G401.6 (cell line): ENCODE measurements around the gene FOXO6.
"Not testable (repeated sequence)": the region's sequence is repeated elsewhere in the genome, so short reads cannot be mapped to it uniquely, and the experiment has no call there.

Experiments used
- FAIRE-seq: peaks from 2 replicates; lab custom pipeline; 2012; peaks lifted over from hg19 to GRCh38; lab: Jason Lieb, UNC

Gene FOXO6

DNA sequence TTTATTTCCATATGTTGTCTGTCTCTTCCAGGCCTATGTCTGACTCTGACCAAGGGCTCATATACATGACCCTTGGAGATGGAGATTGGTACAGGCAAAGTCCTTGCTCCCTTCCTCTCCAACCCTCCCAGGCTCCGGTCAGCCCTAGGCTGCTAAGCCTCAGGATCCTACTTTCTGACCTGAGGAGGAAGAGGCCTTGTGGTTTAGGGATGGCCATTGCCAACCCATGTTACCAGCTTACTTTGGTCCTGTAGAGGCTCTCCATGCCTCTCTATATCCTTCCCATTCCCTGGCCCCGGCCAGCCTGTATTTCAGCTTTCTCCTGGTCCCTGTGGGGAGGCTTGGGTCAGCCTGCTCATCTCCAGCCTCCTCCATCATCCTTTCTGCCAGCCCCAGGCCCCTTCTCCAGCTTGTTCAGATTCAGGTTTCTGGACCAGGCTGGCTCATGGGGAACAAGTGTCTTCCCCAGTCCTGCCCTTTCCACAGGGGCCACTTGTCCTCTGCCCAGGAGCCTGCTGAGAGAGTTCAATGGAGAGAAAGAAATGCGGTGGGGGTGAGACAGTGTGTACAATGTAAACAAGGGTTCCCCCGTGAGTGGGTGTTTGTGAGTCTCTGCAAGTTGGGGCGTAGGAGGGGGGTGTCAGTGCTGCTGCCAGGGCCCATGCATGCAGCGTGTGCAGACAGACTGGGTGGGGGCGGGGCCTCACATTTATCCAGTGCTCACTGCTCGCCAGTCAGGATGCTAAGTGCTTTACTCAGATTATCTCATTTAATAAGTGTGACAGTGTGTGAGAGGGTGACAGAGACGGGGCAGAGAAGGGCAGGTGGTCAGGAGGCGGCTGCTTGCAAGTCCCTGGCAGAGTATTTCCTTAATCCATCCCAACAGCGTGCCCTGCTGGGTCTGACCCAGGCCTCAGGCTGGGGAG, 31.3 kb upstream of the FOXO6 start:
- FAIRE-seq: no peak

DNA sequence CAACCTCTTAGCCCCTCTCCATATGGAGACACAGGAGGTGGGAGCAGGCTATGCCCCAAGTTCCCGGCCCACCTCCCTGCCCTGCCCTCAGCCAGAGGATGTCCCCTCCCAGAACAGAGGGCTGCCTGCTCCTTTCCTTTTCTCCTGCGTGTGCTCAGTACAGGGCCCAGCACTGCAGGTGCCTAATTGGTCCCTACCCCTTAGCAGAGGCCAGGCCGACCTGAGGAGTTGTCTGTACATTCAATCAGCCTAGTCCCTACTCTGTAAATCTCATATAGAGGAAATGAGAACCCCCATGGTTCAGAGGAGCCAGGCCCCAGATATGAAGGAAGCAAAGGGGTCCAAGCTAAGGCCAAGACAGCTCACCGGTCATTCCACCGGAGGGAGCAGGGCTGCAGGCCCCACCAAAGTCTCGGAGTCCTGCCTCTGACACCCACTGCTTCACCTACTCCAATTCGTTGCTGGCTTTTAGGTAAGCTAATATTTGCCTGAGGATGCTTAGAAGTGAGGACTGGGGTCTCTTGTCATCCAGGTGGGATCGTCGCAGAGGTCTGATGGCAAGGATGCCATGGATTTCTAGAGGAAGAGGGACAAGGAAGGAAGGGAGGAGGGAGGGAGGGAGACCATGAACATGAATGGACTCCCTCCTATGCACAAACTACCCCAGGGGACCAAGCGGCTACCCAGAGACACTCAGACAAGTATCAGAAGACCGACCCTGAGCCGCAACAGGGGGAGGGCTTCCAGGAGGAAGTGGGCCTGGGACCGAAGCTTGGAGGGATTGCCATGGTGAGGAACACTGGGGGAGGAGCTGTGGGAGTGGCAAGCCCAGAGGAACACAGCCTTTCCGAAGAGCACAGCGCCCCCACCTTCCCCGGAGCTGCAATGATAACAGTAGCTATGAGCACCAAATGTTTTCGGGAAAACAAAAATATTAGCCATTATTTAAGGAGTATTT, 30.4 kb upstream of the FOXO6 start:
- FAIRE-seq: no peak

DNA sequence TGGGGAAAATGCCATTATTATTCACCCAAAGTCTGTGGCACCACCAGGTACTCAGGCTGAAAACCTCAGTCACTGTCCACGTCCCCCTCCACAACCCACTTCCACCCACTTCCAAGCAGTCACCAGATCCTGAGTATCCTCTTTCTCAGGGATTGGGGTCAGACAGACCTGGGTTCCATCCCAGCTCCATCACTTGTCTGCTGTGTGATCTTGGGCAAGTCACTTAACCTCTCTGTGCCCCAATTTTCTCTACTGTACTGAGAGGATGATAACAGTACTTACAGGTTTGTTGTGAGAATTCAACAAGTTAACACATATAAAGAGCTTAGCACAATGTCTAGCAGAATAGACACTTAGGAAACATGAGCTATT, 29.7 kb upstream of the FOXO6 start:
- no peak for FAIRE-seq

DNA sequence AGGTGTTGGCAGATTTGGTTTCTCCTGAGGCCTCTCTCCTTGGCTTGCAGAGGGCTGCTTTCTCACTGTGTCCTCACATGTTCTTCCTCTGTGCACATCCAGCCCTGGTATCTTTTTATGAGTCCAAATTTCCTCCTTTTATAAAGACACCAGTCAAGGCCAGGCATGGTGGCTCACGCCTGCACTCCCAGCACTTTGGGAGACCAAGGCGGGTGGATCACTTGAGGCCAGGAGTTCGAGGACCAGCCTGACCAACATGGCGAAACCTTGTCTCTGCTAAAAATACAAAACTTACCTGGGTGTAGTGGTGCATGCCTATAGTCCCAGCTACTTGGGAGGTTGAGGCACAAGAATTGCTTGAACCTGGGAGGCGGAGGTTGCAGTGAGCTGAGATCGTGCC, 29.1 kb upstream of the FOXO6 start:
- FAIRE-seq: not testable (repeated sequence)

DNA sequence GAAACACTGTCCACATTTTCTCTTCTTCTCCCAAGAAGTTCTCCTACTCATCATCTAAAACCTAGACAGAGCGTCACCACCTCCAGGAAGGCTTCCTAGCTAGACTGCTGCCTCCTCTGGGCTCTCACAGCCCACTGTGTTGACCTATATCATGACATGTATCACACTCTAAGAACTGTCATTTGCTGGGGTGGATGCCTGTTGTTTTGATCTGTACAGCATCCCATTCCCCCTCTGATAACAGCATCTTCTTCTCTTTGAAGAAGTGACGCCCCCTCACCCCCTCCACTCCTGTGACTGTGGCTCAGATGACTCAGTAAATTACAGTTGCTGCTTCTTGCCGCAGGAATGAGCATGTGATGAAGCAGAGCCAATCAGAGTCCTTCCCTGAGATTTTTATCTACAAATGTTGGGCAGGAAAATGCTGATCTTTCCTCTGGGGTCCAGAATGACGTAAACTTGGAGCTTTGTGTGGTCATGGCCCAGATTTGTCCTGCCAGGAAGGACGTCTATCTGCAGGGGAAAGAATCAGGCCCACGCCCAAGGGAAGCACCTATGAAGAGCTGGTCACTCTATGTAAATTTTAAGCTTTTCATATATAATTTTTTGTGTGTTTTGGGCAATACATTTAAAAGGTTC, 28.0 kb upstream of the FOXO6 start:
- FAIRE-seq: no peak

DNA sequence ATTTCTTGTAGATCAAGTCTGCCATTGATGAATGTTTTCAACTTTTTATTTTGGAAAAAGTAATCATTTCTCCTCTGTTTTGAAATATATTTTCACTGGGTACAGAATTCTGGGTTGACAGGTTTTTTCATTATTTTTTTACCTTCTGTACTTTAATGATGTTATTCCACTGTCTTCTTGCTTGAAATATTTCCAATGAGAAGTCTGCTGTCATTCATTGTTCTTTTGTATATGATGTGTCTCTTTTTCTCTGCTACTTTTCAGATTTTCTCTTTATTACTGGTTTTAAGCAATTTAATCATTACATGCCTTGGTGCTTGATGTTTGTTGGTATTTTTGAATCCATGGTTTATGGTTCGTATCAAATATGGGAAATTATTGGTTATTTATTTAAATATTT, 22.4 kb upstream of the FOXO6 start:
- peak; percentile 79 for FAIRE-seq

DNA sequence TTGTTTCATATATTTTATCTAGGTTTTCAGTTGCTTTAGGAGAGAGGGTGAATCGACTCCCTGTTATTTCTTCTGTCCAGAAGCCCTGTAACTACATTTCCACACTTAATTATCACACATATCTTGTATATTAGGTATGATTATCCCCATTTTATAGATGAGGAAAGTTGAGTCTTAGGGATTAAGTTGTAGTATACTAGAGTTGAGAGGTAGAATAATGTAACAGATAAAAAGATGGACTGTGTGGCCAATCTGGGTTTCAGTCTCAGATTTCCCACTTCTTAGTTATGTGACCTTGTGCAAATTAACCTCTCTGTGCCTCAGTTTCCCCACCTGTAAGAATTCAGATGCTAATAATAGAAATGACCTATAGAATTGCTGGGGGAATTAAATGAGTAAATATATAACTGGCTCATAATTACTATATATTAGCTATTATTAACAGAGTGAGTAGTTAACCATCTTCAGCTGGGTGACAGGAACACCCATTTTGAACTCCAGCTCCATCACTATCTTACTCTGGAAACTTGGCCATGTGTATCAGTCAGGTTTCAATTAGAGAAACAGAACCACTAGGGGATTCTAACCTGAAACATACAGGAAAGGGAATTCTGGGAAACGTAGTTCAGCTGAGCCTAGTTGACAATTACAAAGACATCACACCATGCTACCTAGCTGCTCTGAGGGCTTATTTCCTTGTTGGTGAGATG, 20.4 kb upstream of the FOXO6 start:
- FAIRE-seq: no peak

DNA sequence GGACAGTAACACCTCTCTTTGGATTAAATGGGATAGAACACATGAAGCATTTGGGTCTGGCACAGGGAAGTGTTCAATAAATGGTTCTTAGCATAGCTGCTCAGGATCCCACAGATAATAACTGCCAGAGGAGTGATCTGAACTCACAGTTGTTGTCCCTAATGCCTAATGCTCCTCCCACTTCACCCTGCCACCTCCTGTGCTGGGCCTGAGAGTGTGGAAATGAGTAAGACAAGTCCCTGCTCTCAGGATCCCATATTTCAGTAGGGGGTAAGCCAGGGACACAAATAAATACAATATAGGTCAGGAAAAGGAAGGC, 19.9 kb upstream of the FOXO6 start:
- FAIRE-seq: no peak

DNA sequence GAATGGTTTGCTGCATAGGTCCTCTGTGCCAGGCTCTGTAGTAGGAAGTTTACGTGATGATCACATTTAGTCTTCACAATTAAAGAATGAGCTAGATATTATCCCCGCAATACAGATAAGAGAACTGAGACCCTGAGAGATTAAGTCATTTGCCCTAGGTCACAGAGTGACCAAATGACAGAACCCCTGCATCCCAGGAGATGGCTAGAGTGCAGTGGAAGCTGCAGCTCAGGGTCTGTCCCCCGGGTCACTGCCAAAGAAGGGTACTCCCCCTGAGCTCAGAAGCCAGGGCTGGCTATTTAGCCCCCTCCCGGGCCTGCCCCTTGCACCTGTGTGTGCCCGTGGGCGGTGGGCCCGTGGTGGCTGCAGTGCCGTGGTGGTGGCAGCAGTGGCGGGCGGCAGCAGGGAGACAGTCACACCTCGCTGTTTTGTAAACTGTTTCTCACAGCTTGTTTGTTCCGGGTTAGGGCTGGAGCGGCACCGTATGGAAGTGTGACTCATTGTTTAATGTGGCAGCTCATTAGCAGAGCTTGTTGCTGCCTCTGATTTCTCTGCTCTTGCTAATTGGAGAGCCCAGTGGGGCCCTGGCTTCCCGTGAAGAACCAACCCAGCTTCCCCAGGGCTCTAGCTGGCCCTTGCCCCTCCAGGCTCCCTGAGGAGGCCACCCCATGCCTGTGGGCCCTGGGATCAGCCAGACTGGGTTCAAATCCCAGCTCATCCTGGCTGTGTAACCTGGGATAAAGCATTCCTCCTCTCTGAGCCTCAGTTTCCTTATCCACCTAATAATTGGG, 19.3 kb upstream of the FOXO6 start:
- FAIRE-seq: no peak

DNA sequence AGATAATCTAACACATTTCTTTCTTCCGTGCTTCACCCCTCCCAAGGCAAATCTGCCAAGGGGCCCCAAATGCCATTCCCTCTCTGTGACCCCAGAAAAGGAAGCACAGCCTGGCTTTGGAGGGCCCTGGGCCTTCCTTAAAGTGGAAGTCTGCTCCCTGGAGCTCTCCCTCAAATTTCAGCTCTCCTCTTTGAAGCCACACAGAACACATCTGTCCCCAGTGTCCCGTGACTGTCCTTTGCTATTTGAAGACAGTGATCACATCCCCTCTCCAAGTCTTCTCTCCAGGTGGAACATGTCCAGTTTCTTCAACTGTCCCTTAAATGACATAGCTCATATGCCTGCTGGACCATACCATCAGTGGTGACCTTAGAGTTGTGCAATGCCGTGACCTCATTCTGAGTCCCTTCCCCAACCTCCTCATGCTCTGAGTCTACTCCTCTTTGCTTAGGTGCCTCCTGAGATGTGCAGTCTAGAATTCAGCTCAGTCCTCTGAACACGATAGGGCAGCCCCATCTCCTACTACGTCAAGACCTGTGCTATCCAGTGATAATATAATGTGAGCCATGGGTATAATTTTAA, 18.4 kb upstream of the FOXO6 start:
- FAIRE-seq: no peak

DNA sequence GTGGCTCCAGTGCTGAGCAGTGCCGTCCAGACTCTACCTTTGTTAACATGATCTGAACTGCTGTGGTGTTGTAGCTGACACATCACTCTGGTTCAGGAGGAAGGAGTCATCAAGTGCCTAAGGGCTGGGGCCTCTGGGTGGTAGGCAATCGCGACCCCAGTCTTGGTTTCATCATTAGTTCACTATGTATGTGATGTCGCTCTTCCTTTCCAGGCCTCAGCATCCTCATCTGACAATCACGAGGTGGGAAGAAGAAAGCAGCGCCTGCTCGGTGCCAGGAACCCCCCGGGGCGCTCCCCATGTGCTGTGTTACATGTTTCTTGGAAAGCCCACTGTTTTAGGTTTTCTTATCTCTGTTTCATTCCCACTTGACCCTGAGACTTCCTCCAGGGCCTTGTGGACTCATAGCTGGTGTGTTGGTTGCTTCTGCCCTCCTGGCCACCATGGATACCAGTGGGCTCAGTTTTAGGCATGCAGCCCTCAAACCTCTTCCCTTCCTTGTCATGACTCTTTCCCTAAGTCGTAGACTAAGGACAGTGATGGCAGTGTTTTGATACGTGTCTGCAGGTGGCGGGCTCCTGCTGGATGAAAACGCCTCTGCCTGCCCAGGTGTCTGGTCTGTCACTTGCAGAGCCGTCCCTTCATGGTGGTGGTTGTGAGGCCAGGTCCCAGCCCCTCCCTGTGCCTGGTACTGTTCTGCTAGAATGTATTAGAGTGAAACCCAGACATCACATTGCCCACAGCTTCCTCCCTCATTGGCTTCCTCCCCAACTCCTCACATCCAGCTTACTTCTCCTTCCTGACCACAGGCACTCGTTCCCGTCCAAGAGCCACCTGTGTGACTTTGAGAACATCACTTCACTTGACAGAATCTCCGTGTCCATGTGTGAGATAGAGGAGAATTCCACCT, 17.2 kb upstream of the FOXO6 start:
- no peak for FAIRE-seq

DNA sequence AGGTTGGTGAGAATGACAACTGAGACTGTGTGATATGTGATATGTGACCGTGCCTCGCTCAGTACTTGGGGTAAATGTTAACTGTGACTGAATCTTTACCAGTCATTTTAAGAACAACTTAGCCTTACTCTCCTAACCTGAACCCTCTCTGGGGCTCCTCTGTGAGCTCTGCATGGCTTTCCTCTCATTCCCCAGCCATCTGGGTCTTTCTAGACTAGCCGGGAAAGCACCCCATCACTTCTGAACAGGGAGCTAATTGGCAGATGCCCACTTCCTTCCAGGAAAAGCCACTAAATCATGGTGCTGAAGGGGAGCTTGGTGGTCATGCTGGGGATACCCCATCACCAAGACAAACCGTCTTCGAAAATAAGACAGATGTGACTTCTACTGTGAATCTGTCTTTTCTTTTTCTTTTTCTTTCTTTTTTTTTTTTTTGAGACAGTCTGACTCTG, 16.5 kb upstream of the FOXO6 start:
- no peak for FAIRE-seq

DNA sequence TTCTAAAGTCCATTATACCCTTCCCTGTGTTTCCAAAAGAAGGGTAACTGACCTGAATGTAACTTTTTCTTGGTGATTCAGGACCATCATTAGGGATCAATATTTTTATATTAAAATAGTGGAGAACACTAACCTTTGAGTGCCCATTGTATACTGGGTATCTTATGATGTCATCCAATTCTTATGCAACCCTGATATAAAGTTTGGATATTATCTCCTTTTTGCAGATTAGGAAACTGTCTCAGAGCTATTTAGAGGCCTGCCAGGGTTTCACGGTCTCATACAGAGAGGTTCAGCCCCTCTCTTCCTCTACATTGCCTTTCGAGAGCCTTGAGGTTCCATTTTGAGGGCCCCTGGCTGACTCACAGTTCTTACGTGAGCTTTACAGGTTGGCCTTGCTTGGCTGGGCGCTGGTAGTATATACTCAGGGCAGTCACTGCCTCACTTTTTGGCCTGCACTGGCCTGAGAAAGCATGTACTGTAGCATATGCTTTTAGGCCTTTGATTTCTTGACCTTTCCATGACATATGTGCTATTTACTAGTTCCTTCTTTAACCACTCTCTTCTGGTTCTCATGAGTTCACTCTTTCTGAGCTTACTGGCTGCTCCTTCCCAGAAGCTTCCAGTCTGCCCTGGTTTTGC, 15.7 kb upstream of the FOXO6 start:
- FAIRE-seq: no peak

DNA sequence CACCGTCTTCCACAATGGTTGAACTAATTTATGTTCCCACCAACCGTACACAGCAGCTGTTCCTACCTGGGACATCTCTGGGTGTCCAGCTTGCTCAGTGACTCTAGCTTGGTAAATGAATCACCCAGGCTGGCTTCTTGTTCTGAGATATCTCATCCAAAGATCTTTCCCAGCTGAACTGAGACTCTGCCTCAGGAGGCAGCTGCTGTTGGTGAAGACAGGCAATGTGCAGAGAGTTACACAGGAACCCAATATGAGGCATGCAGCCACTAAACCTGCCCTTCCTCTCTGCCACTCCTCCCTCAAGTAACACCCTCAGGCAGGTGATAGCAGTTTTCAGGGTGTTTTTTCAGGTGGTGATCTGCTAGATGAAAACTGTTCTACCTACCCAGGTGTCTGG, 14.0 kb upstream of the FOXO6 start:
- FAIRE-seq: no peak

DNA sequence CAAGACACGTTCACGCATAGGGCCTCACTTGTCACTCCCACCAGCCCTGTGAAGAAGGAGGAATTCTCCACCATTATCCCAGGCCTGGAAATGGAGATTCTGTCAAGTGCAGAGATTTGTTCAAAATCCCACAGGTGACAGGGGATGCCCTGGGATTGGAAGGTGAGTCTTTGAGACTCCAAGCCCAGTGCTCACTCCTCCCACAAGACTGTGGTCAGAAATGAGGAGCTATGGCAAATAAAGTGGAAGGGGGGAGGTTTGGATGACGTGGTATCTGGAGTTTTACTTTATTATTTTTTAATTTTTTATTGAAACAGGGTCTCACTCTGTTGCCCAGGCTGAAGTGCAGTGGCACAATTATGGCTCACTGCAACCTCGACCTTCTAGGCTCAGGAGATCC, 12.8 kb upstream of the FOXO6 start:
- no peak for FAIRE-seq

DNA sequence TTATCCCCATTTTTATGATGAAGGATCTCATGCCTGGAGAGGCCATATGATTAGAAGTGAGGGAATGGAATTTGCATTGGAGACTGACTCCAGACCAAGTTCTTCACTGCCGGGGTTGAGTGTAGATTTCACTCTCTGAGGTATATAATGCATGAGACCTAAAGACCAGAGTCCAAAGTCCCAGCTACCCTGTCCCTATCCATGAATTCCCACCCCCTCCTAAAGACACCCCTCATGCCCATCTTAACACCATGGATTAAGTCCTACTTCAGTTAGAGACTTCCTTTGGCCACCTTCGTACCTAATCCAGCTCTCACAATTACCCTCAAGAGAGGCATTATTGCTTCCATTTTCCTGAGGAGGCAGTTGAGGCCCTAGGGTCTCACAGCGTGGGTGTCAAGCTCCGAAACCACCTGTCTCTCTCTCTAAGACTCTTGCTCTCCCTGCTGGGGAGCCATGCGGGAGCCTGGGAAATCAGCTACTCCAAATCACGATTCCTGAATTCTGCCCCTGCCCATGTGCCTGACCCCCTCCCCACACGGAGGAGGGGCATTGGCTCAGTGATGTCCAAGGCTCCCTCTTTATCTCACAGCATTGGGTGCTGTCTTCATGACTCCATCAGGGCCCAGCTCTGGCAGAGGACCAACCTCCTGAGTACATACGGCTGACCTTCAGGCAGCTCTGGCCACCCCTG, 11.7 kb upstream of the FOXO6 start:
- FAIRE-seq: no peak

DNA sequence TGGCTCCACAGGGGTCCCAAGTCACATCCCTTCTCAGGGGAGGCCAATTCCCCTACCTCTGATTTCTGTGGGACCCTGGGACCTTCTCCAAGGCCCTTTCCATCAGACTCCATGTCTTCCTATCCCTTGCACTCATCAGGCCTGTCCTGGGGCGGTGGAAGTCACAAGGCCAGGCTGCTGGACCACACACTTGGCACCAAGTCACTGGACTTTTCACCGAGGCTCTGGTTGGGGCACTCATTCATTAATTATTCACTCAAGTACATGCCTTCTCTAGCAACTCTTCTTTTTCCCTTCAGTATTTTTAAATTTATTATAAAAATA, 11.2 kb upstream of the FOXO6 start:
- FAIRE-seq: no peak

DNA sequence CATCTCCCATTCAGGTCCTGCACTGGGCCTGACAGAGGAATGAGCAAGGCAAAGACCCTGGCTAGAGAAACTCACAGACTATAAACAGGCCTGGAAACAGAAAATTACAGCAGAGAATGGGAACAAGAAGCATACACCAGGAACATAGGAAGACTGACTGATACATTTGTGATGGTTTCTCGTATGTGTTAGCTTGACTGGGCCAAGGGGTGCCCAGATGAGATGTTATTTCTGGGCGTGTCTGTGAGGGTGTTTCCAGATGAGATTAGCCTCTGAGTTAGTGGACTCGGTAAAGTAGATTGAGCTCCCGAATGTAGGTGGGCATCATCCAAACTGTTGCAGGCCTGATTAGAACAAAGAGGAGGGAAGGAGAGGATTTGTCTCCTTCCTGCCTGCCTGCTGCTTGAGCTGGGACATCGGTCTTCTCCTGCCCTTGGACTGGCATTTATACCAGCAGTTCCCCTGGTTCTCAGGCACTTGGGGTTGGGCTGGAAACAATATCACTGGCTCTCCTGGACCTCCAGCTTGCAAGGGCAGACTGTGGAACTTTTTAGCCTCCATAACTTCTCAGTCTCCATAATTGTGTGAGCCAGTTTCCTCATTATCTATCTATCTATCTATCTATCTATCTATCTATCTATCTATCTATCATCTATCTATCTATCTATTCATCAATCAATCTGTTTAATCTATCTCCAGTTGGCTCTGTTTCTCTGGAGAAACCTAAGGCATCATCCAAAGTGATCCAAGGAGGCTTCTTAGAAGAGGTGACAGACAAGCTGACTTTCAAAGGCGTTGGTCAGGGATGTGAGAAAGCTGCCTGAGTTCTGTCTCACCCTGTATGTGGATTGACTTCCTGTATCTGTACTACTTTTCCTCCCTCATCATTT, 9.7 kb upstream of the FOXO6 start:
- no peak for FAIRE-seq
